GM12891 (cell line): Measurements from ENCODE around the gene DUSP10.

Experiments used
- DNase-seq: peaks from one replicate; pipeline ENCODE4 v3.0.0; 2011; ENCODE audit warnings: low spot score; ENCODE audit not compliant: insufficient read length
- FAIRE-seq: peaks from 2 replicates; lab custom pipeline; 2011; peaks lifted over from hg19 to GRCh38; lab: Jason Lieb, UNC
- PAX5 ChIP-seq: IDR thresholded peaks from 2 replicates; pipeline ENCODE4 v1.6.1; 2011; ENCODE audit warnings: low read length, moderate library complexity, mild to moderate bottlenecking; ENCODE audit not compliant: insufficient read depth, severe bottlenecking
- POLR2A ChIP-seq: IDR thresholded peaks from 2 replicates; pipeline ENCODE4 v1.6.1; 2011; ENCODE audit warnings: low read depth, low read length, control low read depth
- POLR2AphosphoS5 ChIP-seq: IDR thresholded peaks from 2 replicates; pipeline ENCODE4 v1.6.1; 2011; ENCODE audit warnings: low read depth, low read length, control low read depth
- POU2F2 ChIP-seq: IDR thresholded peaks from 2 replicates; pipeline ENCODE4 v1.6.1; 2011; ENCODE audit warnings: low read depth, mild to moderate bottlenecking, control low read depth, low read length, moderate library complexity
- SPI1 ChIP-seq: IDR thresholded peaks from 2 replicates; pipeline ENCODE4 v1.6.1; 2011; ENCODE audit warnings: low read depth, low read length, control low read depth
- TAF1 ChIP-seq: IDR thresholded peaks from 2 replicates; pipeline ENCODE4 v1.6.1; 2011; ENCODE audit warnings: low read depth, low read length, control low read depth

The DUSP10 gene

GRCh38 chr1:221708987-221709386 is 32.9 kb downstream of the DUSP10 start:
- no peak for DNase-seq
- TF ChIP-seq TAF1 = no peak
- peak; percentile 85 for TF ChIP-seq POU2F2
- no peak for TF ChIP-seq POLR2A
- peak; percentile 67 for FAIRE-seq

GRCh38 chr1:221708076-221708571 is 33.8 kb downstream of the DUSP10 start:
- TF ChIP-seq PAX5 = no peak
- no peak for TF ChIP-seq TAF1
- TF ChIP-seq POLR2AphosphoS5 = 0 out of 2 replicates have a peak, but pooled peaks have one; percentile 20
- peak; percentile 70 for TF ChIP-seq SPI1
- peak; percentile 58 for TF ChIP-seq POLR2A
- no peak for TF ChIP-seq POU2F2
- DNase-seq (peak; percentile 24), FAIRE-seq (peak; percentile 93)

DNA sequence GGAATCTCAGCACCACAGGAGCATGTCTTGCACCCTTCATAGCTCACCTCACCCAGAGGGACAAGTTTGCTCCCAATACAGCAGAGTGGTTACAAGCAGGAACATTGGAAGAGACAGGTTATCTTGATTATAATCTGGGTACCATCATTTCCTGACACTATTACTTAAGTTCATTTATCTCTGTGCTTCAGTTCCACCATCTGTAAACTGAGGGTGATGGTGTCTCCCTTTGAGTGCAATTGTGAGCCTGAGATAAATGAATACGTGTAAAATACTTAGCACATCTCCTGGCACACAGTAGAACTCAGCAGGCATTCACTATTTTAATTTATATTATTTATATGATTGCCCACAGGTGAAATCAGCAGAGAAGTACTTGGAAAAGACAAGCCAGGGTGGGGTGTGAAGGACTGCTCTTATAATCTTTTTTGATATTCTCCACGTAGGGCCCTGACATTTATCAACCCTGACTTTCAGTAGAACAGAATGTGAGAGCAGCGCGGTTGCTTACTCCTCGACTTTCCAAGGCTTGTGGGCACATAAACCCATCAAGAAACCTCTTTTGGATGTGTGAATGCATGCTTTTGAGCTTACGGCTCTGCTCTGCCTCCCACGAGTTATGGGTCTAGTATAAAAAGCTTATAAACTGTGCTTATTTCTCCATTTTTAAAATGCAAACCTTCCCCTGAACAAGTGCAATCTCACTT is 34.9 kb downstream of the DUSP10 start:
- TF ChIP-seq PAX5 (no peak), POU2F2 (no peak), SPI1 (no peak), POLR2AphosphoS5 (no peak), POLR2A (no peak), TAF1 (no peak)
- DNase-seq = no peak
- no peak for FAIRE-seq

GRCh38 chr1:221706191-221706590 is 35.7 kb downstream of the DUSP10 start:
- FAIRE-seq (no peak), DNase-seq (no peak)
- TF ChIP-seq POU2F2 (no peak), PAX5 (no peak), POLR2A (no peak), TAF1 (no peak), SPI1 (no peak), POLR2AphosphoS5 (no peak)

- no peak for FAIRE-seq
- DNase-seq = no peak
- TF ChIP-seq POU2F2 (no peak), PAX5 (no peak), SPI1 (no peak), TAF1 (no peak), POLR2A (no peak), POLR2AphosphoS5 (no peak)
Measured at GRCh38 chr1:221704306-221704705, 37.6 kb downstream of the DUSP10 start.

- TF ChIP-seq SPI1 = no peak
- TF ChIP-seq POU2F2 = no peak
- no peak for TF ChIP-seq POLR2AphosphoS5
- no peak for TF ChIP-seq TAF1
- no peak for TF ChIP-seq POLR2A
- no peak for TF ChIP-seq PAX5
- FAIRE-seq (no peak), DNase-seq (no peak)
Measured at GRCh38 chr1:221701570-221702186, 40.2 kb downstream of the DUSP10 start.

- TF ChIP-seq SPI1 = no peak
- TF ChIP-seq POLR2A = no peak
- TF ChIP-seq POLR2AphosphoS5 = no peak
- FAIRE-seq (no peak), DNase-seq (no peak)
Measured at GRCh38 chr1:221700948-221701347, 40.9 kb downstream of the DUSP10 start.

GRCh38 chr1:221700536-221700935 is 41.4 kb downstream of the DUSP10 start:
- TF ChIP-seq POLR2AphosphoS5 (no peak; the same call in 1 of the 2 replicates), POLR2A (no peak), SPI1 (no peak), PAX5 (no peak), TAF1 (no peak), POU2F2 (no peak)
- no peak for FAIRE-seq

GRCh38 chr1:221699978-221700519 is 41.8 kb downstream of the DUSP10 start:
- no peak for TF ChIP-seq SPI1
- TF ChIP-seq PAX5 = no peak
- TF ChIP-seq POLR2A = no peak
- no peak for TF ChIP-seq POLR2AphosphoS5
- no peak for TF ChIP-seq POU2F2
- no peak for TF ChIP-seq TAF1
- no peak for DNase-seq
- FAIRE-seq = no peak

More at GRCh38 chr1:221700536-221700935, 41.4 kb downstream of the DUSP10 start:
- DNase-seq = no peak

- DNase-seq (no peak), FAIRE-seq (no peak)
- no peak for TF ChIP-seq POLR2AphosphoS5
- no peak; the same call in 1 of the 2 replicates for TF ChIP-seq POLR2A
- no peak for TF ChIP-seq PAX5
- no peak for TF ChIP-seq POU2F2
- no peak for TF ChIP-seq SPI1
- no peak for TF ChIP-seq TAF1
Measured at GRCh38 chr1:221699577-221699976, 42.3 kb downstream of the DUSP10 start.
